Mesenchymal stem cell (in vitro differentiated cells and primary cell): ENCODE data around the gene KIAA0513.

Experiments
- DNase-seq: peaks from one replicate; pipeline ENCODE4 v3.0.0-alpha.2; 2013
- H2AFZ ChIP-seq: one replicate; pipeline ENCODE4 v1.6.1; 2013; ENCODE audit warnings: low read depth, mild to moderate bottlenecking, control low read depth, inconsistent platforms, low read length, moderate library complexity
- H2AK5ac ChIP-seq: 2 replicates; pipeline ENCODE4 v1.6.1; 2013; ENCODE audit warnings: low read length, moderate library complexity, mild to moderate bottlenecking, inconsistent platforms; ENCODE audit not compliant: severe bottlenecking
- H2BK120ac ChIP-seq: one replicate; pipeline ENCODE4 v1.6.1; 2013; ENCODE audit warnings: low read depth, mild to moderate bottlenecking, inconsistent platforms, low read length, moderate library complexity
- H2BK12ac ChIP-seq, 2 experiments: one replicate each; pipeline ENCODE4 v1.6.1; 2013; ENCODE audit warnings: inconsistent platforms in 2 of 2, low read length in 2 of 2, mild to moderate bottlenecking in 2 of 2, moderate library complexity in 2 of 2, control low read depth in 1 of 2
- H2BK15ac ChIP-seq: one replicate; pipeline ENCODE4 v1.6.1; 2013; ENCODE audit warnings: mild to moderate bottlenecking, low read depth, inconsistent platforms; ENCODE audit not compliant: poor library complexity, severe bottlenecking
- H2BK5ac ChIP-seq: 2 replicates; pipeline ENCODE4 v1.6.1; 2013; ENCODE audit warnings: low read depth, mild to moderate bottlenecking, low read length, control low read depth, inconsistent platforms; ENCODE audit not compliant: poor library complexity, severe bottlenecking
- H3K14ac ChIP-seq, 2 experiments: one replicate each; pipeline ENCODE4 v1.6.1; 2013; ENCODE audit warnings: inconsistent platforms in 2 of 2, low read length in 2 of 2, control low read depth in 1 of 2, mild to moderate bottlenecking in 1 of 2, moderate library complexity in 1 of 2
- H3K18ac ChIP-seq, 2 experiments: one replicate each; pipeline ENCODE4 v1.6.1; 2013; ENCODE audit warnings: inconsistent platforms in 2 of 2, low read length in 2 of 2, control low read depth in 1 of 2, low read depth in 1 of 2, mild to moderate bottlenecking in 1 of 2
- H3K23ac ChIP-seq, 2 experiments: one replicate each; pipeline ENCODE4 v1.6.1; 2013; ENCODE audit warnings: inconsistent platforms in 2 of 2, low read length in 2 of 2, mild to moderate bottlenecking in 2 of 2, moderate library complexity in 2 of 2, control low read depth in 1 of 2
- H3K27ac ChIP-seq: 2 replicates; pipeline ENCODE4 v1.5.1; 2013; ENCODE audit warnings: mild to moderate bottlenecking, moderate library complexity, low read length, control low read depth, inconsistent platforms; ENCODE audit not compliant: poor library complexity, severe bottlenecking
- H3K27me3 ChIP-seq, 2 experiments: 2 replicates each; pipeline versions ENCODE4 v1.6.1 to v1.7.0; 2013; ENCODE audit warnings: low read length in 2 of 2, mild to moderate bottlenecking in 2 of 2, moderate library complexity in 2 of 2, control low read depth in 1 of 2, inconsistent platforms in 1 of 2; ENCODE audit not compliant: control insufficient read depth in 1 of 2, insufficient read depth in 1 of 2
- H3K36me3 ChIP-seq, 2 experiments: 2 replicates each; pipeline versions ENCODE4 v1.6.1 to v1.7.0; 2013; ENCODE audit warnings: low read length in 2 of 2, control low read depth in 1 of 2, inconsistent platforms in 1 of 2, low read depth in 1 of 2, mild to moderate bottlenecking in 1 of 2; ENCODE audit not compliant: insufficient read depth in 2 of 2, control insufficient read depth in 1 of 2
- H3K4ac ChIP-seq, 2 experiments: one replicate each; pipeline ENCODE4 v1.6.1; 2013; ENCODE audit warnings: inconsistent platforms in 2 of 2, low read length in 2 of 2, mild to moderate bottlenecking in 2 of 2, moderate library complexity in 2 of 2, control low read depth in 1 of 2, low read depth in 1 of 2
- H3K4me1 ChIP-seq: 2 replicates; pipeline ENCODE4 v1.6.1; 2013; ENCODE audit warnings: low read depth, low read length, control low read depth; ENCODE audit not compliant: control insufficient read depth, insufficient read depth
- H3K4me2 ChIP-seq: 2 replicates; pipeline ENCODE4 v1.6.1; 2013; ENCODE audit warnings: low read length, mild to moderate bottlenecking, inconsistent platforms; ENCODE audit not compliant: poor library complexity, severe bottlenecking
- H3K4me3 ChIP-seq, 2 experiments: 2 replicates each; pipeline versions ENCODE4 v1.5.1 to v1.7.0; 2013; ENCODE audit warnings: low read length in 2 of 2, mild to moderate bottlenecking in 2 of 2, control low read depth in 1 of 2, low read depth in 1 of 2; ENCODE audit not compliant: insufficient read depth in 1 of 2
- H3K79me1 ChIP-seq: replicated peaks from 2 replicates; pipeline ENCODE4 v1.6.1; 2013; ENCODE audit warnings: mild to moderate bottlenecking, control low read depth, low read length, inconsistent platforms; ENCODE audit not compliant: poor library complexity, severe bottlenecking
- H3K9ac ChIP-seq: 2 replicates; pipeline ENCODE4 v1.7.0; 2013; ENCODE audit warnings: mild to moderate bottlenecking, low read length, moderate library complexity
- H3K9me3 ChIP-seq: 2 replicates; pipeline ENCODE4 v1.7.0; 2013; ENCODE audit warnings: mild to moderate bottlenecking, low read length; ENCODE audit not compliant: control insufficient read depth
- H4K8ac ChIP-seq: one replicate; pipeline ENCODE4 v1.6.1; 2013; ENCODE audit warnings: inconsistent platforms, mild to moderate bottlenecking, low read length, moderate library complexity
- H4K91ac ChIP-seq: one replicate; pipeline ENCODE4 v1.6.1; 2013; ENCODE audit warnings: mild to moderate bottlenecking, low read length, inconsistent platforms
- WGBS: methylation state at CpG from one replicate; pipeline ENCODE4 v1.1.7; 2013; ENCODE audit warnings: mixed read lengths; 5-methylcytosine and 5-hydroxymethylcytosine counted together

The KIAA0513 gene

DNA sequence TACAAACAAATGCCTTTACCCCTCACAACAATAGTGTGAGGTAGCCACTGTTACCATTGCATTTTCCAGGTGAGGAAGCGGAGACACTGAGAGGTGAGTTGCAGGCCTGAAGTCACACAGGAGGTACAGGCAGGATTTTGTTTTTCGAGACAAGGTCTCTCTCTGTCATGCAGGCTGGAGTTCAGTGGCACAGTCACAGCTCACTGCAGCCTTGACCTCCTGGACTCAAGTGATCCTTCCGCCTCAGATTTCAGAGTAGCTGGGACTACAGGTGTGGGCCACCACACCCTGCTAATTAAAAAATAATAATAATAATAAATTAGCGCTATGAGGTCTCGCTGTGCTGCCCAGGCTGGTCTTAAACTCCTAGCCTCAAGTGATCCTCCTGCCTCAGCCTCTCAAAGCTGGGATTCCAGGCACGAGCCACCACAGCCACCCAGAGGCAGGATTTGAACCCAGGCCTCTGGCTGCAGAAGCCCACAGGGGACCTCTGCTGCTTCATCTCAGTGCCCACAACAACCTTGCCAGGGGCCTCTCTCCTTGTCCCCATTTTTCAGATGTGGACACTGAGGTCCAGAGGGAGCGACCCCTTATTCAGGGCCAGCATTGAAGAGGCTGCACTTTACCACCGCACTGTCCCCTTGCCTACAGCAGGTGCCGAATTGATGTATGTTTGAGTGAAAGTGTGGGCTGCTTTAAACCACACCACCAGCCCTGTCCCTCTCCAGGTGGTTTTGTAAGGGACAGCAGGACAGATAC, 100.7 kb downstream of the KIAA0513 start:
- Histone ChIP-seq H4K91ac (peak overlapping the region; percentile 58), H3K23ac (no peak overlapping the region), H3K9ac (no peak overlapping the region), H3K36me3 (no peaks in the 10 kb centered on the region), H3K18ac (peak overlapping the region in 1 of 2 experiments; percentile 50), H3K4me3 (no peak overlapping the region), H3K14ac (no peak overlapping the region), H4K8ac (peak overlapping the region; percentile 83), H3K4me2 (no peak overlapping the region), H2BK15ac (no peak overlapping the region), H3K27ac (no peak overlapping the region), H2AK5ac (peak overlapping the region; percentile 62), H2BK120ac (no peak overlapping the region), H2BK5ac (no peak overlapping the region), H3K4me1 (peaks cover 30% of the 10 kb centered on the region), H3K79me1 (no peaks in the 10 kb centered on the region), H3K27me3 (no peaks in the 10 kb centered on the region), H3K9me3 (no peaks in the 10 kb centered on the region), H2BK12ac (peak overlapping the region in 1 of 2 experiments; percentile 61), H3K4ac (no peak overlapping the region), H2AFZ (no peak overlapping the region)
- DNase-seq = no peak
- WGBS = 88% methylated on average over 8 of the region's 9 CpGs

DNA sequence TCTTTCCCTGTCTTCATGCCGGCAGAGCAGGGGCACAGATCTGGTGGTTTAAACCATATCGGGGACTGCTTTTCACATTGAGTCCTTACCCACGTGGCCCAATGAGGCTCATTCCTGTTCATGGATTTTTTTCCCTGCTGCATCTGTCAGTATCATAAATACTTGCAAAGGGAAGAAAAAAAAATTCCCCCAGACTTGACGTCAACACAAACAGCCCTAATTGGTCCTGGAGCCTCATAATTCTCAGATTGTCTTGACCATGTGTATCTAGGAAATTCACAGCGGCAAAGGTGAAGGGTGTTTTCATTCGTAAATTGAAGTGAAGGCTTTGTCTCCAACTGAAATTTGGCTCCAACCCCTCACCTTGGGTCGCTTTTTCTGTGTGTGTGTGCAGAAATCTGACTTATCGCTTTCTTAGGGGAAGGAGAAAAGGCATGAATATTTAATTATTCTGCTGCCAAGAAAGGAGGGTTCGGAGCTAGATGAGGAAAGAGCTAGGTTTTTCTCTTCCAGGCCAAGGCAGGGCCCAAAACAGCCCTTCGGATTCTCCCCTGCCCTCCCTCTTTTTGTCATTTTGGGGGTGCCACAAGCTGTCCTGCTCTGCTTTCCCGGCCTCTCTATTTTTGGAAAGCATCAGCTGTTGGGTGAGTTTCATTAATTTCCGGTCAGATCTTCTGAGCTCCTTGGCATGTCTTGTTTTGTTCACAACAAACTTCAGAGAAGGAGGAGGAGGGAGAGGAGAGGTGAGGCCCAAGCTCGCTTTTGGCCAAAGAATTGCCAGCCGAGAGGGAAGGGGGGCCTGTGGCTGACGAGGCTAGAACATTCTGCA, 102.5 kb downstream of the KIAA0513 start:
- no peak overlapping the region for H4K91ac ChIP-seq
- no peak overlapping the region for H2BK5ac ChIP-seq
- no peak overlapping the region for H2AFZ ChIP-seq
- no peak overlapping the region for H3K4ac ChIP-seq
- H3K9me3 ChIP-seq = no peaks in the 10 kb centered on the region
- no peak overlapping the region for H3K4me2 ChIP-seq
- peak overlapping the region; percentile 85 for H3K9ac ChIP-seq
- peak overlapping the region; percentile 29 for H2AK5ac ChIP-seq
- no peak overlapping the region for H3K14ac ChIP-seq
- 71% methylated on average over 13 of the region's 15 CpGs for WGBS
- no peak overlapping the region for H3K27ac ChIP-seq
- no peaks in the 10 kb centered on the region for H3K79me1 ChIP-seq
- peak overlapping the region; percentile 52 to 83 for H2BK12ac ChIP-seq
- H2BK15ac ChIP-seq = peak overlapping the region; percentile 71
- H4K8ac ChIP-seq = peak overlapping the region; percentile 79
- H3K4me1 ChIP-seq = peaks cover 17% of the 10 kb centered on the region
- H3K23ac ChIP-seq = no peak overlapping the region
- no peaks in the 10 kb centered on the region for H3K27me3 ChIP-seq
- H2BK120ac ChIP-seq = peak overlapping the region; percentile 62
- H3K36me3 ChIP-seq = no peaks in the 10 kb centered on the region
- H3K4me3 ChIP-seq = peak overlapping the region in 1 of 2 experiments; percentile 18
- H3K18ac ChIP-seq = peak overlapping the region in 1 of 2 experiments; percentile 80
- peak; percentile 69 for DNase-seq

DNA sequence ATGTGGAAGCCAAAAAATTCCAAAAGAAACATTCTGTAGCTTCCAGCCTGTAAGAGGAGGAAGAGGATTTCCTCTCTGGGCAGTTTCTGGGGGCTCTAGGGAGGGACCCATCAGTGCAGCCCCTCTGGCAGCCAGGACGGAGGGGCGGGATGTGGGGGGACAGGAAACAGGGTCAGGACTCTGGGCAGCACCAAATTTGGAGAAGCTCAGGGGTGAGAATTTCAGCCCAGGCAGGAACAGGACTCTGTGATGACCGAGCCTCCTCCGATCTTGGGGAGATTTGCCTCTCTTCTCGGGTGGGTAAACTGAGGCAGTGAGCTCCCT, 103.1 kb downstream of the KIAA0513 start:
- no peak overlapping the region for H3K4me2 ChIP-seq
- H4K8ac ChIP-seq = peak overlapping the region; percentile 79
- H3K23ac ChIP-seq = no peak overlapping the region
- no peaks in the 10 kb centered on the region for H3K27me3 ChIP-seq
- peak overlapping the region; percentile 85 for H3K9ac ChIP-seq
- no peaks in the 10 kb centered on the region for H3K79me1 ChIP-seq
- DNase-seq = no peak
- peaks cover 19% of the 10 kb centered on the region for H3K4me1 ChIP-seq
- no peaks in the 10 kb centered on the region for H3K36me3 ChIP-seq
- H3K4ac ChIP-seq = peak overlapping the region in 1 of 2 experiments; percentile 44
- H3K27ac ChIP-seq = no peak overlapping the region
- H3K14ac ChIP-seq = no peak overlapping the region
- peak overlapping the region; percentile 32 for H4K91ac ChIP-seq
- no peak overlapping the region for H2BK5ac ChIP-seq
- H3K4me3 ChIP-seq = peak overlapping the region in 1 of 2 experiments; percentile 18
- peak overlapping the region; percentile 71 for H2BK15ac ChIP-seq
- no peaks in the 10 kb centered on the region for H3K9me3 ChIP-seq
- H2AFZ ChIP-seq = no peak overlapping the region
- peak overlapping the region; percentile 62 for H2BK120ac ChIP-seq
- peak overlapping the region in 1 of 2 experiments; percentile 80 for H3K18ac ChIP-seq
- peak overlapping the region; percentile 52 to 83 for H2BK12ac ChIP-seq
- H2AK5ac ChIP-seq = no peak overlapping the region
- WGBS = 82% methylated on average over 5 of the region's 5 CpGs
